LoVo (cell line): ENCODE measurements around the gene SASS6.

Experiments used
- DNase-seq: peaks from one replicate; pipeline ENCODE4 v3.0.0-alpha.2; 2016; ENCODE audit warnings: low spot score

The SASS6 gene

DNA sequence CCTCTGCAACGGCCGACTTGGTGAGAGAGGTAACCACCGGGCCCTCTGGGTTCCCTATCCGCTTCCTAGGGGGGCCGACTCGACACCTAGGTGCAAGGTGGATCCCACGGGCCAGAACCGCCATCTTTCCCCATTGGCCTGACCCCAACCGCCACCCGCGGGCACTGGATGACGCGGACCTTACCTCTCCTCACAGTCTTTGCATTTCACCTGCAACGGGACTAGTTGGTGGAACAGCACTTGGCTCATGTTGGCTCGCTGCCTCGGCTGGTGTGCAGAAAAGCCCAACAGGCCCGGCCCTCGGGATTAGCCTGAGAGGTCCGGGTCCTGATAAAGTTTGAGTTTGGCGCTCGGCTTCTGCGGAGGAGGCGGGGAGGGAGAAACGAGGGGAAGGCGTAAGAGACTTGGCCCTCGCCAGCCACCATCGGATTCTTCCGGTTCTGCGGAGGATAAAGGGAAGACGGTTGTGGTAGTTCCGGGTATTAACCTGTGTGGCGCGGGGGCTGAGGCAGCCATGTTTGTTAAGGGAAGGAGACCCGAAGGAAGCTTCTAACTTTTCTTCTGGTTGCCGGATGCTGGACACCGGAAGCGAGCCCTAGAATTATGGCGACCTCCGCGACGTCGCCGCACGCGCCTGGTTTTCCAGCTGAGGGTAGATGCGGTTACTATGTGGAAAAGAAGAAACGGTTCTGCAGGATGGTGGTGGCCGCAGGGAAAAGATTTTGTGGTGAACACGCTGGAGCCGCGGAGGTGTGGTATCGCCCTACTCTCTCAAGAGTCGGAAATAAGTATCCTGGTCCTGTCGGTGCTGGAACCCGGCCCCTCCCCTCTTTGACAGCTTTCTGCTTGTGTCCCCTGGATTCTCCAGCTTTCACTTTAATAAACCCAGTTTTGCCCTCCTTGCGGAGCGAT, at the start of gene SASS6, which contains the start of gene TRMT13:
Gene SASS6, minus strand, starts transcription at position 365 of the 912 bp plus-strand sequence. Its CDS starts 116 bp downstream, at position 249.
Gene TRMT13, plus strand, starts transcription at position 598 of the 912 bp plus-strand sequence. Its CDS starts 6 bp downstream, at position 604.
- DNase-seq = peak; percentile 96

DNA sequence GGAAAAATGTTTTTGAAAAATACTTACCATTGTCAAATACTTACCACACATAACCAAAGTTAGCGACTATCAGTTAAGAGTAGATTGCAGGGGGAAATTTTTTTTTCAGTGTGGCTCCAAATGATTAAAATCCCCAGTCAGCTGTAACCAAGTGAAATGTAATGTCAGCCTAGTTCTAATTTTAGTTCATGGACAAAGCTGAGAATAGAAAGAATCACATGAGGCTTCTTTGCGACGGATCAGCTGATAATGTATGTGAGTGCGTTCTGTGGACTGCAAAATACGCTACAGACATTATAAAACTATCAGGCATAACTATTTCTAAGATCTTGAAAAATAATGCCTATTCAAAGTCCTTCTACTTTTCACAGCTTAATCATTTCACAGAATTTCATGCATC, 45.4 kb upstream of the SASS6 start, which contains the start of gene LRRC39:
Gene LRRC39, minus strand, starts transcription at position 166 of the 400 bp plus-strand sequence. CDS start 9,740 bp downstream, outside the sequence.
- no peak for DNase-seq

DNA sequence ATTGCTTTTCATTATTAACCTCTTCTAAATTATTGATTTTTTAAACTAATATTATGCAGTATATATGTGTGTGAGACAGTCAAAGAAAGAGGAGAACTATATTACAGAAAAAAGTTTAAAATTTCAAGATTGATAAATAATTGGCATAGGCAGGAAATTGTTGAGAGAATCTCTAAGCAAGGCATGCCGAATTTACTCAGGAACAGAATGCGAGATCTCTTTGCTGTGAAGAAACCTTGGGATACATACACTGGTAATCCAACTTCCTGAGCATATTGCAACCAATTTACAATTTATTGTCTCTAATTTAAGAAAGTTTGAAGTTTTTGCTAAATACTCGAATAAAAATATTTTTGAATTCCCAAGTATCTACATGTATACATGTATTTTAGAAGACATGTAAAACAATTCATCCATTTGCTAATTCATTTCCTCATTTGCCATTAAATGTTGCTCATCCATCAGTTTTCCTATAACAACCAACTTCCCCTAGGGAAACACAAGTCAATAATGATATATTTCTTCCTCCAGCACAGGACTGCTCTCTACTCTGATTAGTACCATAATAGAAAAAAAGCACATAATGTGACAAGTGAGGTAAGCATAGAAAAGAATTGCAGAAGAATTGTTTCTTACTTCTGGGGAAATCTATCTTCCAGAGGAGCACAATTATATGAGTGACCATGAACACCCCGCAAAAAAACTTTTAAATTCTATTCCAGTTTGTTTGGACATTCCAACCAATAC, 44.7 kb upstream of the SASS6 start:
- DNase-seq = no peak

- no peak for DNase-seq
Observed at GRCh38 chr1:100168051-100168450, 35.3 kb upstream of the SASS6 start.

- DNase-seq = no peak
Observed at GRCh38 chr1:100164702-100165101, 32.0 kb upstream of the SASS6 start.

DNA sequence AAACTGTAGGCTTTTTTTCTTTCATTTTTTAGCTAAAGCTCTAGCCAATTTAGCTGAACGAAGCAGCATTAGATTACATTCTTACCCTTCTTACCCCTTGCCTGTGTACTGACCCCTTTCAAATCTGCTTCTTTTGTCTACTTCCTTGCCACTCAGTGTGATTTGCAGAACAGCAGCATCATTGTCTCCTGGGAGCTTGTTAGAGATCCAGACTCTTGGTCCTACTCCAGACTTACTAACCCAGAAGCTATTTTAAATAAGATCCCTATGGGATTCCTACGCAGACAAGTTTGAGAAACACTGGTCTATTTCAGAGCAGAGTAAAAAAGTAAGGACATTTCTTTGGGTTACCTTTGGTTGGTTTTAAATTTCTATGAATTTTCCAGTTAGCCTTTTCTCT, 31.5 kb upstream of the SASS6 start:
- no peak for DNase-seq

DNA sequence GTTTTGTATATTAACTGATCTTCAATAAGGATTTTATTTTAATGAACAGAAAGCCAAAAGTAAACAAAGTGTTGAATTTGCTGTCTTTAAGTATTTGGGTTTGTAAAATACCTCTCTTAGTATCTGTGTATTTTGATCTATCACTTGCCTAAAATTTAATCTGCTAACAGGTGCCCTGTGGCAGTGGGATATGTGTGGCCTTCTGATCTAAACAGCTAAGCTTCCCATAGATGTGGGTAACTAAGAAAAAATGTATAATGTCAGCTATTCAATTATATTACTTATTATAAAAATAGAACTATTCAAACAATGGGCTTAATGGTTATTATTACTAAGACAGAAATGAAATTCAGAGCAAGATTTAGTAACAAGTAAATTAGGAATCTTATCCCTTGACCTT, 30.2 kb upstream of the SASS6 start:
- no peak for DNase-seq

DNA sequence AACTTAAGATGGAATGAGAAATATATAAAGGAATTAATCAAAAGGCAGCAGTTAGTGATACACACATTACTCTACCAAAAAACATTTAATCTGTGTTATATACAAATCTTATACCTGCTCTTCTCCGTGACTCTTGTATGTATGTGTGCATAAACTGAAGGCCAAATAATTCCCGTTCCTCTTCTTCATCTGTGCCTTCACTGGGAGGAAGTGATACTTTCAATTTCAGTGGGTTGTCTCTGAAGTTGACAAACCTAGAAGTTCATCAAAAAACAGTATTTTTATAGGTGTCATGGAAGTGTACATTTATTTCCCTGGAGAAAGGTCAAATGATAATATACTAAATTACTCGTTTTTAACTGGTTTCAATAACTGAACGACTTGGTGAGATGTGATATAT, 19.5 kb upstream of the SASS6 start:
- DNase-seq = no peak

DNA sequence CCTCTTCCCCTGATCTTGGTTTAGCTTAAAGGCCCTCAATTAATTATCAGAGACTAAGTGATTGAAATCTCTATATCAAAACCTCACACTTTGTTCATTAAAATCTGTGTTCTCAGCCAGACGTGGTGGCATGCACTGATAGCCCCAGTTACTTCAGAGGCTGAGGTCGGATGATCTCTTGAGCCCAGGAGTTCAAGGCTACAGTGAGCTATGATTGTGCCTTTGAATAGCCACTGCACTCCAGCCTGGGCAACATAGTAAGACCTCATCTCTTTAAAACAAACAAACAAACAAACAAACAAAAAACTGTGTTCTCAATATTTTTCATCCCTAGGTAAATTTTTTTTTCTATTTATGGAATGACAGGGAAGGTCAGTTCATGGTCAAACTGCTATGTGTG, 18.9 kb upstream of the SASS6 start:
- no peak for DNase-seq

DNA sequence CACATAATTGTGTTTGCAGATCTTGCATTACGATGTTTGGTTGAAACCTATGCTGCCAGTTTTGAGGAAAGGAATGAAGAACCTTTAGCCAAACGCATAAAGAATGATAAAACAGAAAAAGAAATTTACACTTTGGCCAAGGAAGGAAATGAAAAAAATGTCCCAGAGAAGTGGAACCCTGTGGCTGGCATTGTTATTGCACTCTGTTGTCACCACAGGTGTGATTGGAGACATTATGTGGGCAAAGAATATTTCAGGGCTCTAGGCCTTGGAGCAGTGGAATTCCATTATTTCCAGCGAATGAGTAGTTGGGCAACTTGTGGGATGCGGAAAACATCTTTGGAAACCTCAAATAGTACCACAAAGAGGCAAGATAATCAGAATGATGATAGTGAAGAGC, 15.1 kb upstream of the SASS6 start:
- no peak for DNase-seq

- no peak for DNase-seq
Observed at GRCh38 chr1:100146958-100147357, 14.2 kb upstream of the SASS6 start.

- DNase-seq = no peak
Observed at GRCh38 chr1:100145116-100145515, 12.4 kb upstream of the SASS6 start.

DNA sequence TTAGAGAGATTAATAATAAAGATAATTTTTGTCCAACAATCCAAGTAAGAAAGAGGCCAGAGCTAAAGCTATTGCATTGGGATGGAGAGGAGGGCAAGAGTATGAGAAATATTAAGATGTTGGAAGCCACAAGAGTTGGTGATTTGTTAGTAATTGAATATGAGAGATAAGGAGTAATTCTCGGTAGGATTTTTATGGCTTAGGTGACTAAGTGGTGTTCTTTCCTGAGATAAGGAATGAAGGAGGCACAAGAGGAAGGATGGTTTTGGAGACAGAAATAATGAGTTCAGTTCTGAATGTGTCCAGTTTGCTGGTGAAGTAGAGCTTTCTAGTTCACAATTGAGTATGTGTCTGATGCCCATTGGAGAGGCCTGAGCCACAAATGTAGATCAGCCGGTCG, 9.6 kb upstream of the SASS6 start:
- DNase-seq = no peak

GRCh38 chr1:100141192-100141591, 8.5 kb upstream of the SASS6 start:
- DNase-seq = no peak

DNA sequence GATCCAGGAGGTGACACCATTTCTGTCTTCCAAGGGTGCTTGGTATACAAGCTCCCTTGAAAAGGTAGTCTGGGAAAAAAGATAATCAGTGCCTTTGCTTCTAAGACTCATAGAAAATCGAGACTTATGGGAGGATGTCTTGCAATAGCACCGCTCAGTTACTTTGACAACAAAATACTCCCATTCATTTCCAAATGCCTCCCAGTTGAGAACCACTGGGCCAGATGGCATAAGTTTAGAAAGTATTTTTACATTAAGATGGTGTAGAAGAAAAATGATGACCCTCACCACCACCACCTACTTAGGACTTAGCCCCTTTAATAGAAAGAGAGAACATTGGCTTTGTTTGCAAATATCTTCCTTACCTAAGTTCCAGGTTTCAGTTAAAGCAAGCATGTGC, 4.9 kb upstream of the SASS6 start:
- no peak for DNase-seq

DNA sequence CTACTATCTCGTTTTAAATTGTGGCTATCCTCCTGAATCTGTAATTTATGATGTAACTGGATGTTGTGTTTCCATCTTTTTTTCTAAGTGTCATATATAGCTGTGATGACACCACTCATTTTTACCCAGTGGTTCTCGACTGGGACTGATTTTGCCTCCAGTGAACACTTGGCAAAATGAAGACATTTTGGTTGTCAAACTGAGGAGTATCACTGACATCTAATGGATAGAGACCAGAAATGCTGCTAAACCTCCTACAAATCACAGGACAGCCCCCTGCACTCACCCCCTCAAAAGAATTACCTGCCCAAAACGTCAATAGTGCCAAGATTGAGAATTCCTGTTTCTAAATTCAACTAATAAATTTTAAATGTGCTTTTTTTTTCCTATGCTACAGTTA, 2.1 kb upstream of the SASS6 start:
- DNase-seq = no peak

GRCh38 chr1:100131623-100132022, 1.1 kb downstream of the SASS6 start:
- DNase-seq = no peak

DNA sequence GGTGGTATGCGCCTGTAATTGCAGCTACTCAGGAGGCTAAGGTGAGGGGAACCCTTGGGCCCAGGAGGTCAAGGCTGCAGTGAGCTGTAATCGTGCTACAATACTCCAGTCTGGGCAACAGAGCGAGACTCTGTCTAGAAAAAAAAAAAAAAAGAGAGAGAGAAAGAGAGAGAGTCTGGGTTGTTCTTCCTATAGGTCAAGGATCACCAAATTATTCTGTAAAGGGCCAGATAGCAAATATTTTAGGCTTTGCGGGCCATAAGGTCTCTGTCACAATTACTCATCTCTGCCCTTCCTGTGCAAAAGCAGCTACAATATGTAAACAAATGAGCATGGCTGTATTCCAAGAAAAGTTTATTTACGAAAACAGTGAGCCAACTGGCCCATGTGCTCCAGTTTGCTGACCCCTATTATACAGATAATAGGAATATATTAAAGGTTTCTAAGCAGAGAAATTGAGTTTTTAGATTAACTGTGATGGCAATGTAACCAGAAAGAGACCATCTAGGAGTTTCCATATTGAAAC, 2.1 kb downstream of the SASS6 start:
- DNase-seq = no peak

DNA sequence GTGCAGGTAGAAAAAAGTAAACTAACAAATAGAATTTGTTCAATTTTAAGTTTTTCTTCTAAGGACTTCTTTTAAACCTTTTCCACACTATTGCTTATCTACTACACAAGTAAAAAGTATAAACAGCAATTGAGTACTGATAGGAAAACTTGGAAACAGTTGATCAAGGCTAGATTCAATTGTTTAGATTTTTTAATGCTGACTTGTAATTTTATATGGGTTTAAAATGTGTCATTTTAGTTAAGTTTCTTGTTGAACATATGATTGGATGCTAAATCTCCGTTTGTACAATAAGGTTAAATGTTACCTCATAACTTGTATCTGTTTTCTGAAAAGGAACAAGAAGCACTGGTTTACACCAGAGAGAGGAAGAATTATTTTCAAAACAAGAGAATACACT, 5.5 kb downstream of the SASS6 start:
- no peak for DNase-seq

DNA sequence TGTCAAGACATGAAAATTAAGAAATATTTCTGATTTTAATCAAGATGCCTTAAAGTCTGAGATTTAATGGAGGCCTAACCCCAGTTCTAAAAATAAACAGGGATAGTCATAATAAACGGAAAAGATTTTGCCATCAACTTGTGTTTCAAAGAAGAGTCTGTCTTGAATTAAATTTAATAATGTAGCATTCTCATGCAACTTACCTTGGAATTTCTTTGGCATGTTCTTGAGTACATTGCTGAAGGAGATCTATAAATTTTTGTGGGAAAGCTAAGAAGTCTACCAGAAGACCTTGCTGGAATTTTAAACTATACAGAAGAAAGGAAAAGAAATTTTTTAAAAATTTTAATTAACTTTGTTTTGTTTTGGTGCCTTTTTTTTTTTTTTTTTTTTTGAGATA, 10.6 kb downstream of the SASS6 start:
- no peak for DNase-seq

DNA sequence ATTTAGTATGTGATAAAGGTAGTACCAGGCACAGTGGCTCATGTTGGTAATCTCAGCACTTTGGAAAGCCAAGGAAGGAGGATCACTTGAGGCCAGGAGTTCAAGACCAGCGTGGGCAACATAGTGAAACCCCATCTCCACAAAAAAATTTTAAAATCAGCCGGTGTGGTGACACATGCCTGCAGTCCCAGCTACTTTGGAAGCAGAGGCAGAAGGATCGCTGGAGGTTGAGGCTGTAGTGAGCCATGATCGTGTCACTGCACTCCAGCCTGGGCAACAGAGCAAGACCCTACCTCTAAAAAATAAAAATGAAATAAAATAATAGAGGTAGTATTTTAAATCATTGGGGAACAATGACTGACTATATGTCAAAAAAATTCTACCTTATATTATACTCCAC, 17.2 kb downstream of the SASS6 start:
- DNase-seq = no peak

DNA sequence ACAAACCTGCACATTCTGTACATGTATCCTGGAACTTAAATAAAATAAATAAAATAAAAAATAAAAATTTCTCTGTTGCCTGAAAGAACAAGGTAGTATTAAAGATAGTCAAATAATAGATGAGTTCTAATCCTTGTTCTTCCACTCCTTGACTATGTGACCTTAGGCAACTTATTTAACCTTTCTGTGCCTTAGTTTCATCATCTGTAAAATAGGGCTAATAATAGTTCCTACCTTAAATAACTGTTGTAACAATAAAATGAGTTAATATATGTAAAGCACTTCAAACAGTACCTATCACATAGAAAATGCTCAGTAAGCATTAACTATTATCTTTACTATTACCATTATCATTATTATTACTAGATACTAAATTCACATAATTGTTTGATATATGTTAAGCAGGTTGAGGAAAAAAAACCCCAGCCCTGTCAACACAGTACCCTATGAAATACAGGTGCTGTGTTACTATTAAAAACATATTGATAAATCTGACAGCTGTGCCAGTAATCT, 23.1 kb downstream of the SASS6 start:
- DNase-seq = no peak

GRCh38 chr1:100107696-100108095, 25.0 kb downstream of the SASS6 start:
- DNase-seq = no peak
